NCI-H510A treated with DMSO at 0.1 percent for 48 hours (cell line): Measurements from ENCODE around the gene PDE2A.
A peak's percentile ranks its signal among the peaks of the same experiment; 100 is the strongest.

Experiments
- DNase-seq: peaks from one replicate; lab custom pipeline; 2025; lab: John Stamatoyannopoulos, UW

The PDE2A gene

GRCh38 chr11:72588421-72589410 is 85.5 kb downstream of the PDE2A start:
- no peak for DNase-seq

GRCh38 chr11:72587696-72588095 is 86.5 kb downstream of the PDE2A start:
- DNase-seq = no peak

GRCh38 chr11:72586321-72587090 is 87.7 kb downstream of the PDE2A start:
- DNase-seq = no peak

- peak; percentile 75 for DNase-seq
Observed at GRCh38 chr11:72585762-72586311, 88.4 kb downstream of the PDE2A start.

GRCh38 chr11:72584939-72585597 is 89.2 kb downstream of the PDE2A start:
- no peak for DNase-seq

GRCh38 chr11:72584293-72584938 is 89.8 kb downstream of the PDE2A start:
- DNase-seq = no peak

- DNase-seq = no peak
Observed at GRCh38 chr11:72583616-72584292, 90.5 kb downstream of the PDE2A start.

GRCh38 chr11:72583177-72583553 is 91.1 kb downstream of the PDE2A start:
- DNase-seq = no peak

GRCh38 chr11:72582206-72583176 is 91.7 kb downstream of the PDE2A start:
- DNase-seq = no peak

- DNase-seq = no peak
Observed at GRCh38 chr11:72581067-72581466, 93.2 kb downstream of the PDE2A start.

GRCh38 chr11:72580642-72580950 is 93.6 kb downstream of the PDE2A start:
- no peak for DNase-seq

GRCh38 chr11:72579816-72580641 is 94.2 kb downstream of the PDE2A start:
- no peak for DNase-seq

- DNase-seq = no peak
Observed at GRCh38 chr11:72578991-72579815, 95.0 kb downstream of the PDE2A start.

- no peak for DNase-seq
Observed at GRCh38 chr11:72578566-72578965, 95.7 kb downstream of the PDE2A start.

- DNase-seq = no peak
Observed at GRCh38 chr11:72578051-72578450, 96.2 kb downstream of the PDE2A start.

GRCh38 chr11:72577271-72577721 is 96.9 kb downstream of the PDE2A start:
- DNase-seq = no peak

- no peak for DNase-seq
Observed at GRCh38 chr11:72576661-72577060, 97.6 kb downstream of the PDE2A start.

GRCh38 chr11:72576243-72576595 is 98.0 kb downstream of the PDE2A start:
- DNase-seq = no peak
